ENCODE results near the gene PLAC8. TPM values are rescaled to one million over a fixed set of nuclear protein-coding genes. Genes with fewer than 3 reads are reported as not detected.
A peak's percentile ranks its signal among the peaks of the same experiment; 100 is the strongest.
"Not testable (repeated sequence)": the region's sequence is repeated elsewhere in the genome, so short reads cannot be mapped to it uniquely, and the experiment has no call there.

Gene PLAC8
- total and polyA plus RNA-seq, 7 donors, result 0.13 to 1.6 (median 0.88) TPM

DNA sequence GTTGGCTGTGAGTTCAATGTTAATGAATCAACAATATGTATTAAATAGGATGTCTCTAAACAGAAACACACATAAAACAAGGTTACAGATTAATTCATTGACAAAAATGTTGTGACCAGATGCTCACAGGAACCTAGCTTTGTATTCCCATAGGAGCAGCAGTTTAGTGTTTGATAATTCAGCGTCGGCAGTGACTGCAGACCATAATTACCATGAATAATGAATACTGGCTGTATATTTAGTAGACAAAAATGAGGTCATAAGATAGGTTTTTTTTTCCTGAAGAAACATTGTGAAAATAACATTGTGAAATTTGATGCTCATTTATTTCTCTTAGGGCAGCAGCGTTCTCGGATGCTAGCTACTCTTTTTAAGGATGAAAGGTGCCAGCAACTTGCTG is 51.8 kb downstream of the PLAC8 start:
- 68 to 88% (median 73%) methylated on average over 4 of the region's 4 CpGs for WGBS, 3 donors
- H3K9me3 ChIP-seq, result no peaks in the 10 kb centered on the region
- no peaks in the 10 kb centered on the region for H3K4me1 ChIP-seq
- no peak overlapping the region for H3K4me3 ChIP-seq
- H3K27ac ChIP-seq, result no peak overlapping the region
- TF ChIP-seq, protein P1, sequence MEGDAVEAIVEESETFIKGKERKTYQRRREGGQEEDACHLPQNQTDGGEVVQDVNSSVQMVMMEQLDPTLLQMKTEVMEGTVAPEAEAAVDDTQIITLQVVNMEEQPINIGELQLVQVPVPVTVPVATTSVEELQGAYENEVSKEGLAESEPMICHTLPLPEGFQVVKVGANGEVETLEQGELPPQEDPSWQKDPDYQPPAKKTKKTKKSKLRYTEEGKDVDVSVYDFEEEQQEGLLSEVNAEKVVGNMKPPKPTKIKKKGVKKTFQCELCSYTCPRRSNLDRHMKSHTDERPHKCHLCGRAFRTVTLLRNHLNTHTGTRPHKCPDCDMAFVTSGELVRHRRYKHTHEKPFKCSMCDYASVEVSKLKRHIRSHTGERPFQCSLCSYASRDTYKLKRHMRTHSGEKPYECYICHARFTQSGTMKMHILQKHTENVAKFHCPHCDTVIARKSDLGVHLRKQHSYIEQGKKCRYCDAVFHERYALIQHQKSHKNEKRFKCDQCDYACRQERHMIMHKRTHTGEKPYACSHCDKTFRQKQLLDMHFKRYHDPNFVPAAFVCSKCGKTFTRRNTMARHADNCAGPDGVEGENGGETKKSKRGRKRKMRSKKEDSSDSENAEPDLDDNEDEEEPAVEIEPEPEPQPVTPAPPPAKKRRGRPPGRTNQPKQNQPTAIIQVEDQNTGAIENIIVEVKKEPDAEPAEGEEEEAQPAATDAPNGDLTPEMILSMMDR (IDR thresholded peaks at IDR 0.05), result no peak
- H3K36me3 ChIP-seq (ENCODE audit: insufficient read depth in 1 of 2, low read depth in 1 of 2), result peaks cover 3 to 99% of the 10 kb centered on the region in 2 donors
- no peak for DNase-seq
- intact Hi-C loops (cut with DNase I), result no loop called here
- no peaks in the 10 kb centered on the region for H3K27me3 ChIP-seq (ENCODE audit: insufficient read depth in 3 of 3, low read length in 2 of 3)
- ATAC-seq, result no peak

DNA sequence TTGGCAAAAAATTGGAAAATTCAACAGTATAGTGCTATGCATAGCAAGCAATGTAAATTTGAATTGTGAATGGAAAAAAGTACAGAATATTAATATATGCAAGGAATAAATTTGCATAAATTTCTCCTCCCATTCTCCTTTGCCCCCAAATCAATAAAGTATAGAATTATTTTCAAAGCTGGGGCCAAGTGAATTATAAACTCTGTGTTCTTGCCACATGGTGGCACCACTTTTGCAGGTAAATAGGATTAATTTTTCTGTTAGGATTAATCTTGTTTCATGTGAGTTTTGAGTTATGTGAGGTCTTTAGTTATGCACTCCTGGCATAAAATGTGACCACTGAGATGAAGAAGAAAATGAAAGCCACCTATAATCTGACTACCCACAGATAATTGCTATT is 59.6 kb downstream of the PLAC8 start:
- TF ChIP-seq, protein P1 (IDR thresholded peaks at IDR 0.05), result peak; percentile 32
- ATAC-seq (no peak), DNase-seq (no peak)
- peaks cover 0 to 91% of the 10 kb centered on the region in 2 donors for H3K36me3 ChIP-seq (ENCODE audit: insufficient read depth in 1 of 2, low read depth in 1 of 2)
- H3K27ac ChIP-seq, result no peak overlapping the region
- no peaks in the 10 kb centered on the region for H3K4me1 ChIP-seq
- H3K4me3 ChIP-seq, result no peak overlapping the region
- intact Hi-C loops (cut with DNase I), result no loop called here
- no peaks in the 10 kb centered on the region for H3K9me3 ChIP-seq
- H3K27me3 ChIP-seq (ENCODE audit: insufficient read depth in 3 of 3, low read length in 2 of 3), result no peaks in the 10 kb centered on the region

DNA sequence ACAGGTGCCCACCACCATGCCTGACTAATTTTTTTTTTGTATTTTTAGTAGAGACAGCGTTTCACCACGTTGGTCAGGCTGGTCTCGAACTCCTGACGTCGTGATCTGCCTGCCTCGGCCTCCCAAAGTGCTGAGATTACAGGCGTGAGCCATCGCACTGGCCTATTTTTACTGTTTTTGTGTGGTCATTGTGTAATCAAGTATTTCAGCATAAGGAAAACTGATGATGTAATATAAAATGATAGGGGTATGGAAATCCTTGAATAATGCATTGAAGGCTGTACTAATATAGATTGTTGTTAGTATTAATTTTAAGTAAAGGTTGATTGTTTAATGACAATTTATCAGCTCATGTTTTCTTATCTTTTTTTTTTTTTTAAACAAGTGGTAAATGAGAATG is 65.7 kb downstream of the PLAC8 start:
- H3K4me3 ChIP-seq; DNase-seq; H3K27me3 ChIP-seq (ENCODE audit: insufficient read depth in 3 of 3, low read length in 2 of 3); ATAC-seq; intact Hi-C loops (cut with DNase I); H3K4me1 ChIP-seq; H3K9me3 ChIP-seq; H3K27ac ChIP-seq: not testable (repeated sequence)
- WGBS, 3 donors, result 95 to 96% (median 95%) methylated on average over 8 of the region's 8 CpGs
- peaks cover 0 to 63% of the 10 kb centered on the region in 2 donors for H3K36me3 ChIP-seq (ENCODE audit: insufficient read depth in 1 of 2, low read depth in 1 of 2)

GRCh38 chr4:83046693-83047473 is 67.6 kb downstream of the PLAC8 start:
- Histone ChIP-seq H3K27ac (no peak overlapping the region), H3K36me3 (ENCODE audit: insufficient read depth in 1 of 2, low read depth in 1 of 2) (peaks cover 0 to 44% of the 10 kb centered on the region in 2 donors), H3K27me3 (ENCODE audit: insufficient read depth in 3 of 3, low read length in 2 of 3) (no peaks in the 10 kb centered on the region), H3K4me3 (no peak overlapping the region), H3K4me1 (peaks cover 11% of the 10 kb centered on the region), H3K9me3 (no peaks in the 10 kb centered on the region)
- 85 to 89% (median 89%) methylated on average over 8 of the region's 8 CpGs for WGBS, 3 donors
- TF ChIP-seq, protein P1 (IDR thresholded peaks at IDR 0.05), result no peak
- DNase-seq (no peak), ATAC-seq (no peak)
- intact Hi-C loops (cut with DNase I), result no loop called here

- DNase-seq (no peak), ATAC-seq (peak; percentile 84 to 95 (median 88))
- Histone ChIP-seq H3K27me3 (ENCODE audit: insufficient read depth in 3 of 3, low read length in 2 of 3) (no peaks in the 10 kb centered on the region), H3K4me1 (peaks cover 14% of the 10 kb centered on the region), H3K36me3 (ENCODE audit: insufficient read depth in 1 of 2, low read depth in 1 of 2) (peaks cover 0 to 15% of the 10 kb centered on the region in 2 donors), H3K27ac (peak overlapping the region; percentile 69), H3K9me3 (no peaks in the 10 kb centered on the region), H3K4me3 (no peak overlapping the region)
- TF ChIP-seq, protein P1 (IDR thresholded peaks at IDR 0.05), result no peak
- intact Hi-C loops (cut with DNase I), result no loop called here
- WGBS, 3 donors, result 61 to 75% (median 73%) methylated on average over 14 of the region's 14 CpGs
Measured at GRCh38 chr4:83043801-83044407, 70.6 kb downstream of the PLAC8 start.

DNA sequence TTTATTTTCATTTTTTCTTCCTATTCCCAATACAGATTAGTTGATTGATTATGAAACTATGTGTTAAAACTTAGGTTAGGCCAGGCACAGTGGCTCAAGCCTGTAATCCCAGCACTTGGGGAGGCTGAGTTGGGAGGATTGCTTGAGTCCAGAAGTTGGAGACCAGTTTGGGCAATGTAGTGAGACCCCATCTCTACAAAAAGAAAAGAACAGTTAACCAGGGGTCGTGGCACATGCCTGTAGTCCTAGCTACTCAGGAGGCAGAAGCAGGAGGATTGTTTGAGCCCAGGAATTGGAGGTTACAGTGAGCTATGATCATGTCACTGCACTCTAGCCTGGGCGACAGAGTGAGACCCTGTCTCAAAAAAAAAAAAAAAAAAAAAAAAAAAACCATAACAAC is 71.4 kb downstream of the PLAC8 start:
- DNase-seq; intact Hi-C loops (cut with DNase I); H3K27me3 ChIP-seq (ENCODE audit: insufficient read depth in 3 of 3, low read length in 2 of 3); H3K4me3 ChIP-seq; H3K9me3 ChIP-seq: not testable (repeated sequence)
- H3K4me1 ChIP-seq, result peaks cover 14% of the 10 kb centered on the region
- 83 to 98% (median 93%) methylated on average over 2 of the region's 2 CpGs for WGBS, 3 donors
- ATAC-seq, result peak in 2 of 4 donors; percentile 32 to 35
- peak overlapping the region; percentile 69 for H3K27ac ChIP-seq
- peaks cover 0 to 12% of the 10 kb centered on the region in 2 donors for H3K36me3 ChIP-seq (ENCODE audit: insufficient read depth in 1 of 2, low read depth in 1 of 2)

Measured in psoas muscle (tissue), 8 donors.